HG02642 (cell line): ENCODE measurements around the gene C11orf54.
"Not testable (repeated sequence)": the region's sequence is repeated elsewhere in the genome, so short reads cannot be mapped to it uniquely, and the experiment has no call there.

Experiments used
- ATAC-seq: cut with Tn5 transposase; IDR thresholded peaks from one replicate; pipeline ENCODE4 v1.9.1; 2021; ENCODE audit warnings: mild to moderate bottlenecking; ENCODE audit not compliant: unreplicated experiment, poor library complexity

Gene C11orf54

DNA sequence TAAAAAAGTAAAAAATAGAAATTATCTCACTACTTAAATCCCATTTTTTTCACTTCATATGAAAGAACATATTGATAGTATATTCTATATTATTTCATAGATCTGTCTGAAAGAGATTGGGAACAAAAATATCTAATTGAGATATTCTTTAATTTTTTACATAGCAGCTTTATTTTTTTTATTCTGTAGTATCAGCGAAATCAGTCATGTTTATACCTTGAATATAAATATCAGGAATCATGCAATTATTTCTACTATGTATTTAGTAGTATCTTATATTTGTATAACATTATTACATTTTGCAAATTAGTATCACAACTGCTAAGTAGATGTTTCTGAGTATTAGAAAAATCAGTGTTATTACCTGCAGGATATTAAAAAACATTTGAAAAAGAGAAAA is 20.4 kb downstream of the C11orf54 start:
- ATAC-seq = no peak

DNA sequence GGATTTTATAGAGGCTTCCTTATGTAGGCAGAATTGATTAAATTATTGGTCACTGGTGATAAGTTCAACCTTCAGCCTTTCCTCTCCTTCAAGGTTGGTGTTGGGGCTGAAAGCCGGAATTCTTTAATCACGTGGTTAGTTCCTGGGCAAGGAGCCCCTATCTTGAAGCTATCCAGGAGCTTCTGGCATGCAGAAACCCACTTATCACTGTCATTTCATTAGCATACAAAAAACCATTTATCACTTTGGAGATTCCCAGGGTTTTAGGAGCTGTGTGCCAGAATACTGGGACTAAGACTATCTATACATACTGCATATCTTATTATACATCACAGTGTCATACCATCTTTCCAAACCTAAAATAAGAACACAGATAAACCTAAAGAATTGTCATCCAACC is 24.1 kb downstream of the C11orf54 start:
- ATAC-seq = no peak

DNA sequence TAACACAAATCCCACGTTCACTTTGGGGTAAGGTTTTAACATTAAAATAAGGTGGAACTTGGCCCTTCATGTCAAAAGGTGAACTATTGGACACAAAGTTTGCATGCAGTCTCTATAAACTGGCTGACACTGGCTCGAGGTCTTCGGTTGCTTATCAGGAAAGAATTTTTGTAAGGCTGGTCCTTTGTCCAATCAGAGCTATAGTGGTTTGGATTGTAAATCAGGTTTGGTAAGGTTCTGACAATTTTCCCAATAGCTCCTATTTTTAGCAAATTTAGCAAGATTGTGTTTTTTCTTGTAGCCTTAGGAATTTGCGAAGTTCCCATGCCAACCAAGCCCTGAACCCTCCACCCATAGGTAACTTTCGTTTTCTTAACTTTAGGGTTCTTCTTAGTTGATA is 25.0 kb downstream of the C11orf54 start:
- ATAC-seq = no peak

DNA sequence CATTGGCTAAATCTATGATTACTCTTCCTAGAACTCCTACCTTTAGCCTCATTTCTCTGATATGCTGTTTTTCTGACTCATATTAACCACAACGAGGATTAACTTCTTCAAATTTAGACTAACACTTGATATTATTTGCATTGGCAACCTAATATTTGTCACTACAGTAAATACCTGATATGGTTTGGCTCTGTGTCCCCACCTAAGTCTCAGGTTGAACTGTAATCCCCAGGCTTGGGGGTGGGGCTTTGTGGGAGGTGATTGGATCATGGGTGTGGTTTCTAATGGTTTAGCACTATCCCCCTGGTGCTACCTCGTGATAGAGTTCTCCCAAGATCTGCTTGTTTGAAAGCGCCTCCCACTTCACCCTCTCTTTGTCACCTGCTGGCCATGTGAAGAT is 25.5 kb downstream of the C11orf54 start:
- no peak for ATAC-seq

DNA sequence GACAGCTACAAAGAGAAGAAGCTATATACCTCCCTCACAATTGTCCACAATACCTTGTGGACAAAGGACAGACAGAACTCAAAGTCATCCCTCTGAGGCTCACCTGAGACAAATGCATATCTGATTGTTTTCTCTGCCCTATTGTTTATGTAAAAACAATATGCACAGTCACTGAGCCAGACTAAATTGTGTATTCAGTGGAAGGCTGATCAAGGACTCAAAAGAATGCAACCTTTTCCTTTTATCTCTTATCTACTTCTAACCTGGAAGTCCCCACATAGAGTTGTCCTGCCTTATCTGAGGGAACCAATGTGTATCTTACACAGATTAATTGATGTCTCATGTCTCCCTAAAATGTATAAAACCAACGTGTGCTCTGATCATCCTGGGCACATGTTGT is 28.7 kb downstream of the C11orf54 start:
- ATAC-seq = no peak

DNA sequence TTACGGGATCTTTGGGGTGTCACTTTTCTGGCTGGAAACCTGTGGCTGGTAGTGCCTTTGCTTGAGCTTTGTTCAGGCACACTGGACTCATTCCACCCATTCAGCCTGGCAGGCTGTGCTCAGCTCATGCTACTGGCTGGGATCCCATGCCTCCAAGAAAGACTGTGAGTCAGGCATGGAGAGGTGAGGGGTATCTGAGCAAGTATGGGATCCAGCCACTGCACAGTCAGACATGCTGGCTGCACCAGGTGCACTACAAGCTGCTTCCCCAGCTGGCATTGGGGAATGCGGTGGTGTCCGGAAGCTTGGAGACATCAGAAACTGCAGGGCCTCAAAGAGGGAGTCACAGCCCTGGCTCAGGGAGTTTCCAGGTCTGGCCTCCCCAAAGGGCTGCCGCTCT is 30.7 kb downstream of the C11orf54 start:
- no peak for ATAC-seq

DNA sequence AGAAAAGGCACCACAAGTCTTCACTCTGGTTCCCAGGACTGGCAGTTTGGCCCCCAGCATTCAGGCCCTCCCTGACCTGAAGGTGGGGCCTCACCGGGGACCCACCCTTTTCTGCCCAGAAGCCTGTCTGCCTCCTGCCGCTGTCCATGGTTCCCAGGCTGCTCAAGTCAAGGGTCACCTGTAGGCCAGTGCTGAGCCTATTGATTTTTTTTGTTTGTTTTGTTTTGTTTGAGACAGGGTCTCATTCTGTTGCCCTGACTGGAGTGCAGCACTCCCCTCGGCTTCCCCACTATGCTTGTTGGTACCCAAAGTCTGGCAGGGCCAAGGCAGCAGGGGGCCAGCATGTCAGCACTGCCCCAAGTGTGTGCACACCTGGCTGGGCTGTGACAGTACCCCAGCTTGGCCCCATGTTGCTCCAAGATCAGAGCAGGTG is 31.6 kb downstream of the C11orf54 start:
- no peak for ATAC-seq

DNA sequence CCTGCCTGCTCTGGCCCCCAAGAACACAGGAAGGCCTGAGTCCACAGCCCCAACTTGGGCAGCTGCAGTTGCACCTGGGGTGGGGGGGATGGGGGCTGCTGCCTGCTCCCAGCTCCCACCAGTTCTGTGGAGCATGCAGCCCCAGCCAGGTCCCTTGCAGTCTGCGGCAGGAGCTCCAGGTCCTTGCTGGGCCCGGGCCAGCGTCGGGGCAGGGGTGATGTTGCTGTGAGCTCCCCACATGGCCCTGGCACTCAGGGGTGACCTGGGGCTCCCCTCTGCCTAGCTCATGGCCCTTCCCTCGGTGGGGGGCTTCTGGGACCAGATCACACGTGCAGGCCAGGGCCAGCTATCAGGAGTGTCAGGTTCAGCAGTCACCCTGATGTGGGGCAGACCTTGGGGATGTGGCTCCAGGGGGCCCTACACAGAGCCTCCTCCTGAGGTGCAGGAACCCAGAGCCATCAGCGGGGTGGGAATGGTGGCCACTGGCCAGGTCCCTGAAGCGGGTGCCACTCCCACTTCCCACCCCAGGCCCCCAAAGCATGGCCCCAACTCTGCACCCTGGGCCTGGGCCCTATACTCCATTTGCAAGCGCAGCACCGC is 32.2 kb downstream of the C11orf54 start:
- ATAC-seq = no peak

DNA sequence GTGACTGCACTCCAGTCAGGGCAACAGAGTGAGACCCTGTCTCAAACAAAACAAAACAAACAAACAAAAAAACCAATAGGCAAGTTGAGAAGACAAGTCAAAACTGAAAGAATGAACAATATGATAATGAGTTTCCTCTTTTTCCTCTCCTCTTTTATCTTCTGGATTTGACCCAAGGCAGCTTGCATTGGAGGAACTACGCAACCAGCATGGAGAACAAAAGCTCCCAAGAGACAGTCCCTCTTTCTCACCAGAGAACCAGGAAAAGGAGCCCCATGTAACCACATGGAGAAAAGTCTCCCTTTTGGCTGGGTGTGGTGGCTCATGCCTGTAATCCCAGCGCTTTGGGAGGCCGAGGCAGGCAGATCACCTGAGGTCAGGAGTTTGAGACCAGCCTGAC is 33.1 kb downstream of the C11orf54 start:
- not testable (repeated sequence) for ATAC-seq

DNA sequence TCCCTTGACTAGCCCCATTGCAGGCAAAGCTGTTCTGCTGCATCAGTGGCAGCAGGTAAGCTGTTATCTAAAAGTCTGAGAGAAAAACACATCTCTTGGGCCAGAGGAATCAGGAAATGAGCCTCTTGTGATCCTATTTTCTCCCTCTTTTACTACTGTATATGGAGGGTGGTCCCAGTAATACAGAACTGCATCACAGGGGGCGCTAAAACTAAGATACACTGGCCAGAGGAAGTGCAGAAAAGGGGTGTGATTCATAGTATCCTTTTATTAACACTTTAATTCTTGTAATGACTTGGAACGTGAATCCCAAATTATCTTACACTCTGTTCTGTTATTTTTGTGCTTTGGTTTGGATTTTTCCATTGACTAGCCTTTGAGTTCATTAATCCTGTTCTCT is 33.8 kb downstream of the C11orf54 start:
- ATAC-seq = no peak

DNA sequence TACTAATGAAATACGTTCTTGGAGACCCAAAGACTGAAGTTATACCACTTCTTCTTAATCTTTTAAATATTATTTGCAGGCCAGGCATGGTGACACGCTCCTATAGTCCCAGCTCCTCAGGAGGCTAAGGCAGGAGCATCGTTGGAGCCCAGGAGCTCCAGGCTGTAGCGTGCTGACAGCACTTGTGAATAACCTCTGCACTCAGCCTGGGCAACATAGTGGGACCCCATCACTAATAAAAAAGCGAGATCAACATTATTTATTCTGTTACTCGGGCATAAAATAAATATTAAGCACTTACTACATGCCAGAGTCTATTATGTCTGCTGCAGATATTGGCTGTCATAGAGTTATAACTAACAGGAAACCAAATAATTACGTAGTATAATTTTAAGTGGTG is 41.9 kb downstream of the C11orf54 start:
- ATAC-seq = no peak

DNA sequence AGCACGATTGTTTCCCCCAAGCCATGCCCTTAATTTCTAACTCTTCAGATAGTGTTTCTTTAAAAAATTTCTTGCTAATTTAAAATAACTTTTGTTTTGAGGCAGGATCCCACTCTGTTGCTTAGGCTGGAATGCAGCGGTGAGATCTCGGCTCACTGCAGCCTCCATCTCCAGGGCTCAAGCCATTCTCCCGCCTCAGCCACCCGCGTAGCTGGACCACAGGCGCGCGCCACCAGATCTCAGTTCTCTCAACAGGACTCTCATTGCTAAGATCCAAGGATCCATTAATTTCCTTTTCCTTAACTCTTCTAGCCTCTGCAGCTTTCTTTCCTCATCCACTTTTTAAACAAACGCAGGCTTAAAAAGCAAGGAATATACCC is 42.3 kb downstream of the C11orf54 start:
- peak; percentile 61 for ATAC-seq

DNA sequence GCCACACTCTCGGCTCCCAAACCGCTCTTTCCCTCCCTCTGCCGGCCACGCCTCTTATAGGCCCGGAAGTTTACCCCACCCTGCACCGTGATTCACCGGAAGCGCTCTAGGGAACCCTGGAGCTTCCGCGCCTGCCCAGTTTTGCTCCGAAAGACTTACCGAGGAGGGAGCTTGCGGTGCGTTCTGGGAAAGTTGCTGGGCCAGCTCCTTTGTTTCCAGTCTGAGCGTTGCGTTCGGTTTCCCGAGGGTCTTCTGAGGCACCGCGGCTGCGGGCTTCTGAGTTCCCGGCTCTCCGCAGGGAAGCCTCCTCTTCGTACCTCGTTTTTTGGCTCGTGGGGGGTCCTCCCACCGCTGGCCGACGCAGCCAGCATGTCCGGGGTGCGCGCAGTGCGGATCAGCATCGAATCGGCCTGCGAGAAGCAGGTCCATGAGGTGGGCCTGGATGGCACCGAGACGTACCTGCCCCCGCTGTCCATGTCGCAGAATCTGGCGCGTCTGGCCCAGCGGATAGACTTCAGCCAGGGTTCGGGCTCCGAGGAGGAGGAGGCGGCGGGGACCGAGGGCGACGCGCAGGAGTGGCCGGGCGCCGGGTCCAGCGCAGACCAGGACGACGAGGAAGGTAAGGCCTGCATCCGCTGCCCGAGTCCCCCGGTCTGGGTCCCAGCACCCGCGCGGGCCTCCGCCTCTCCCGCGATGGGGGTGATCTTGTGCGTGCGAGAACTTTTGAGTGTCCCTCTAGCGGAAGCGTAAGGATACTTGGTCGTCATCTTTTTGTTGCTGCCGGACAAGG is 42.9 kb downstream of the C11orf54 start, which contains the start of gene MED17:
Gene MED17 (plus strand): TSS at position 138 of the 790 bp plus-strand sequence. CDS start 232 bp downstream, at position 370.
- ATAC-seq = peak; percentile 97

DNA sequence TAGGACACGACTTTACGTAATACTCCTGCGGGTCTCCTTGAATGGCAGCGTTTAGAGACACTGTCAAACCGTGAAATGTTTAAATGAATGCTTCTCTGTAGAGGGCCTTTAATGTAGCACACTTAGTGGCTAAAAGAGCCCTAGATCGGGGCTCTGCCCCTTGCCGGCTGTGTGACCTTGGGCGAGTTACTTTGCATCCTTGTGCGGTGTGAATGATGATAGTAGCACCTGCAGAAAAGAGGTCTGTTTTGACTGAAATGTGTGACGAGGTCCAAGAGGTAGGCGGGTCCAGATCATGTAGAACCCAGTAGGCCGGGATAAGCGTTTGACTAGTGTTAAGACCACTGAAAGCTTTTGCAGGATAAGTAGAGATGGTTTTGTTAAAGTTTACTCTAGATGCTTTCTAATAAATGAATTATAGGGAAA is 43.5 kb downstream of the C11orf54 start:
- ATAC-seq = peak; percentile 41

DNA sequence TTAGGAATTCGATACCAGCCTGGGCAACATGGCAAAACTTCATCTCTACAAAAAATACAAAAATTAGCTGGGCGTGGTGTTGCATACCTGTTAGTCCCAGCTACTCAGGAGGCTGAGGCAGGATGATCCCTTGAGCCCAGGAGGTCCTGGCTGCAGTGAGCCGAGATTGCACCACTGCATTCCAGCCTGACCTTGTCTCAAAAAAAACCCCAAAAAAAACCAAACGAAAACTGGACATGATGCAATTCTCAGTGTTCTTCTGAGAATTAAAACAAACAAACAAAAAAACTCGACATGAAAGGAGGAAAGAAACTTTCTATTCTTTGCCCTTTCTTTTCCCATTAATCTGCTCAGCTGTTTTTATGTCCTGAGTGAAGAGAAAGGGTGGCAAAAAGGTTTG is 50.0 kb downstream of the C11orf54 start:
- ATAC-seq = no peak

DNA sequence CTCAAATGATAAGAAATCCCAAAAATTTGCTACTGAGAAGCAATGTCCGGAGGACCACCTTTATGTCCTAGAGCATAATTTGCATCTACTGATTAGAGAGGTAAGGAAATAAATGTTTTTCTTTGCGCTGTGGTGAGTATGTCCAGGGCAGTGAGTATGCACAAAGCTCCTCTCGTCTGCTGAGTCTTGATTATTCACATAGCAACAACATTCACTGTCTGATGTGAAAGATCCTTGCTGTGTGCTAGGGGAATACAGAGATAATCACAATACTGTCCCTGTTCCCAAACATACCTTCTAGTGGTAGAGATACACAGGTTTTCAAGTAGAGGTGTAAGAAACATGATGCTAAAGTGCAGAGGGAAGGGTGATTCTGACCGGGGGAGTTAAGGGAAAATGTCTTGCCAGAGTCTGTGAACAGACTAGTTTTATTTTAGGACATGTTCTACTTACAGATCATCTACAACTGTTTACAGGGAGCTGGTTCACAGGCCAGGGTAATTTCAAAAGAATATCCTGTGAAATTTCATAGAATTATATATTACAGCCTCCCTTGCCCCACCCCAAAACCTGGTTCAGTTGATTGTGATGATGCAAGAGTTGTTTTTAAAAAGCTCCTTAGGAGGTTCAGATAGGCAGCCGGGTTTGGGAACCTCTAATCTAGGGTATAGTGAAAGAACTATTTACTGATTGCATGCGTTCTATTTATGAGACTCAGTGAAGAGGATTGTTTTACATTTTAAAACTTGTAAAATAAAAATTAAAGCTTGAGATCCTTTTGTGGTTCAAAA is 55.2 kb downstream of the C11orf54 start:
- no peak for ATAC-seq

DNA sequence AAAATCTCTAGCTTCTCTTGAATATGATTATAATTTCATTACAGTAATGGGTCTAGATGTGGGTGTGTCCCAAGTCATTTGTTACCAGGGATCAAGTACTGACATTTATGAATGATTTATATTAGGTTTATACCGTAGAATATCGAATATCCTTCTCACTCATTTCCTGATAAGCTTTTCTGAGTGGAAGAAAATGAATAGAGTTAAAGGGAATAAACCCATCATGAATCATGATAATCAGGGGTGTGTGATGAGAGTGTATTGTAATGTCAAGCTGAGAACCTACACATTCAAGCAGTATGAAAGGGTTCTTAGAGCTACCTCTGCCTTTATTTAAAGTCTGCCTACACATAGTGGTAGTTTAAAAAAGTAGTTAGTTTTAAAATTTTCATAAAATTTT is 59.9 kb downstream of the C11orf54 start:
- ATAC-seq = no peak

DNA sequence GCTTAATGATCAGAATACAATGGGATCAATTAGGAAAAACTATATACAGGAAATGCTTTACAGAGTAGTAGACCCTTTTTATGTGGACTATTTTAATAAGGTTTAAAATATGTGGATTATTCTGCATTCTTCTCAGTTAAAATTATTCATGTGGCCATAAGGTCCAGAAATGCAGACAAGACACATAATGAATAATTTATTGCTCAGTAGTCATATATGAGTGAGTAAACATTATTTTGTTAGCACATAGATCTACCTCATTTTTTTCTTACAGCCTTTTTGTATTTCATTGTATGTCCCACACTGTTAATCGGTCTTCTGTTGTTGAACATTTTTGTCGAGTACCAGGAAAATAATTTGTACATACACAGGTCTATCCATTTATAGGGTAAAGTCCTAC is 63.4 kb downstream of the C11orf54 start:
- ATAC-seq = no peak

DNA sequence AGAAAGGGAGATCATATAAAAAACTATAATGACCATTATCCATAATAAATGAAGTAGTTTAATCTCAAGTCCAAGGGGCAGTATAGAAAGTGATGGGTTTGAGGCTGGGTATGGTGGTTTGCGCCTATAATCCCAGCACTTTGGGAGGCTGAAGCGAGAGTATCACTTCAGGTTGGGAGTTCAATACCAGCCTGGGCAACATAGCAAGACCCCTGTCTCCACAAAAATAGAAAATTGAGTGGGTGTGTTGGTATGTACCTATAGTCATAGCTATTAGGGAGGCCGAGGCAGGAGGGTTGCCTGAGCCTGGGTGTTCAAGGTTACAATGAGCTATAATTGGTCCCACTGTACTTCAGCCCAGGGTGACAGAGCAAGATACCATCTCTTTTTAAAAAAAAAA is 66.5 kb downstream of the C11orf54 start:
- ATAC-seq = no peak

DNA sequence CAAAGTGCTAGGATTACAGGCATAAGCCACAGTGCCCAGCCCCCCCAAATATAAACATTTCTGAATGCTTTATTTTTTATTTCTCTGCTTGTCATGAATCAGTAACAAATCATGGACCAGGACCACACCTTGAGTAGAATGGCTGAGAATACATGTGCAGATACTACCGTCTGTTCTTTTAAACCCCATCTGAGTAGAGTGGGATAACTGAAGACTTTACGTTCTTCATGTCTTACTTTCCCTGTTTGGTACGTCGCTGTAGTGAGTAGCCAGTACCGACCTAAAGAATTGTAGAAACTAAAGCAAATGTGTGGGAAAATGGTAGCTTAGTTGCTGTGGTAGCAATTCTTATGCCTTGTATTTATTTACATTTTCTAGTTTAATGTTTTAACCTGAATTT is 72.5 kb downstream of the C11orf54 start:
- no peak for ATAC-seq
